ENCODE data around the gene PCDHA3.
"Not testable (repeated sequence)": the region's sequence is repeated elsewhere in the genome, so short reads cannot be mapped to it uniquely, and the experiment has no call there.

The PCDHA3 gene

GRCh38 chr5:140806834-140807775 lies 6.2 kb downstream of the PCDHA3 start, which contains the start of gene PCDHA4:
TSS of gene PCDHA4 (plus strand) at chr5:140807068.
- peak; percentile 6 for DNase-seq (ENCODE audit: low read depth)
- H3K4me3 ChIP-seq (replicated peaks; ENCODE audit: low read depth, low read length), result peak within 1 kb of the TSS; percentile 28
- TF ChIP-seq CTCF (IDR thresholded peaks at IDR 0.05; ENCODE audit: low read length, missing control alignments), result peak; percentile 15

- not testable (repeated sequence) for DNase-seq (ENCODE audit: low read depth)
Observed at GRCh38 chr5:140808241-140808888, 7.5 kb downstream of the PCDHA3 start.

GRCh38 chr5:140808889-140809291 lies 8.0 kb downstream of the PCDHA3 start:
- no peak for DNase-seq (ENCODE audit: low read depth)
- H3K4me3 ChIP-seq (replicated peaks; ENCODE audit: low read depth, low read length), result no peak overlapping the region
- no peak for TF ChIP-seq CTCF (IDR thresholded peaks at IDR 0.05; ENCODE audit: low read length, missing control alignments)

More at GRCh38 chr5:140808241-140808888, 7.5 kb downstream of the PCDHA3 start:
- not testable (repeated sequence) for H3K4me3 ChIP-seq (replicated peaks; ENCODE audit: low read depth, low read length)

- peak; percentile 18 for DNase-seq (ENCODE audit: low read depth)
- peak; percentile 42 for TF ChIP-seq CTCF (IDR thresholded peaks at IDR 0.05; ENCODE audit: low read length, missing control alignments)
- H3K4me3 ChIP-seq (replicated peaks; ENCODE audit: low read depth, low read length), result no peak within 1 kb of the TSS
Observed at GRCh38 chr5:140821375-140822280, 20.8 kb downstream of the PCDHA3 start, which contains the start of gene PCDHA5. TSS of gene PCDHA5 (plus strand) at chr5:140821613.

- TF ChIP-seq CTCF (IDR thresholded peaks at IDR 0.05; ENCODE audit: low read length, missing control alignments), result no peak
- no peak for DNase-seq (ENCODE audit: low read depth)
- no peak overlapping the region for H3K4me3 ChIP-seq (replicated peaks; ENCODE audit: low read depth, low read length)
Observed at GRCh38 chr5:140822281-140822629, 21.4 kb downstream of the PCDHA3 start.

GRCh38 chr5:140822969-140823368 lies 22.1 kb downstream of the PCDHA3 start:
- not testable (repeated sequence) for H3K4me3 ChIP-seq (replicated peaks; ENCODE audit: low read depth, low read length); DNase-seq (ENCODE audit: low read depth)

- no peak overlapping the region for H3K4me3 ChIP-seq (replicated peaks; ENCODE audit: low read depth, low read length)
- no peak for TF ChIP-seq CTCF (IDR thresholded peaks at IDR 0.05; ENCODE audit: low read length, missing control alignments)
- no peak for DNase-seq (ENCODE audit: low read depth)
Observed at GRCh38 chr5:140823475-140823874, 22.6 kb downstream of the PCDHA3 start.

Data from fibroblast of pulmonary artery (primary cell).